ENCODE data around the gene TECPR2. TPM values are rescaled to one million over a fixed set of nuclear protein-coding genes. Genes with fewer than 3 reads are reported as not detected.

Gene TECPR2
- total and polyA plus RNA-seq, 2 of the 13 experiments (the other 11 are each of a cell fraction or from before 2014, with no cell fraction given): 3.5 to 5.7 TPM

DNA sequence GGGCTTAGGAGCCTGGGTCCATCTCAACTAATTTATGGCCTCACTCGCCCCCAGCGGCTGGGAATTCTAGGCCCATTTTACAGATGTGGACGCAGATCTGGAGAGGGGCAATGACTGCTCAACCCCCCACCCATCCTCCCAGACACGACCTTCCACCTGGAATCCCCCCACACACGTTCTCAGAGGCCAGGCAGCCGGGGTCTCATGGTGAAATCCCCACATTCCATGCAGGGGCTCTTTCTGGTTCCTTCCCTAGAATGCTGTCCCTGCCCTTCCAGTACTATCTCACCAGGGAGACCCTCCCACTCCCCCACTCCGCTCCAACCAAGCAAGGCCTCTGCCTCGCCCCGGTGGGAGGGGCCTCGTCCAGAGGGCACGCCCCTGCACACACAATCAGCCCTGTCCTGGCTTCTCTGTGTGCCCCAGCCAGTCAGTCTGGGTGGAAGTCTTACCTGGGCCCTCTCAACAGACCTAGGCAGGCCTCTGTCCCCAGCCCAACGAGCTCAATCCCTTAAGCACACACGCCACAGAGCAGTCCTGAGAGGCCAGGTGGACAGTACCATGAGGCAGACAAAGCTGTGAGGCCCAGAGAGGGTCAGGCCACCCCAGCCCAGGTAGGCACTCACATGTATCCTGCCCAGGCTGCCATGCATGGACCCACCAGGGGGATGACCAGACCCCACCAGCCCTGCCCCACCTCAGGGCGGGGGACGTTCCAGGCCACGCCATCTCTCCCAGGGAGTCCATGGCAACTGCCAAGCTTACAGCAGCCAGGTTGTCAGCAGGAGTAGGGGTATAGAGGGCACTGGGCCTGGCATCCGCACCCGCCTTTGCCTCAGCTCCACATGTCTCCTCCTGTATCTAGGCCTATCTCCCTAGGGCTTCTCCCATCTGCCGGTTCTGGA lies 148.1 kb downstream of the TECPR2 start (continued):
- TF ChIP-seq KDM2A (CRISPR knock-in tag; IDR thresholded peaks at IDR 0.05; ENCODE audit: borderline replicate concordance, low read depth) (no peak), ZNF343 (CRISPR knock-in tag; IDR thresholded peaks at IDR 0.05) (no peak; the same call in 1 of the 2 replicates), HDAC2 (CRISPR knock-in tag; IDR thresholded peaks at IDR 0.05) (no peak), NFE2L2 (IDR thresholded peaks at IDR 0.05; ENCODE audit: low read length) (no peak), ZNF124 (CRISPR knock-in tag; IDR thresholded peaks at IDR 0.05) (no peak), ATM (IDR thresholded peaks at IDR 0.05; ENCODE audit: borderline replicate concordance) (no peak), CEBPG (CRISPR knock-in tag; IDR thresholded peaks at IDR 0.05) (no peak), MEF2D (CRISPR knock-in tag; IDR thresholded peaks at IDR 0.05) (no peak; the same call in 1 of the 2 replicates), ZNF441 (CRISPR knock-in tag; IDR thresholded peaks at IDR 0.05; ENCODE audit: borderline replicate concordance) (peak; percentile 53; the same call in 1 of the 2 replicates), ZNF558 (CRISPR knock-in tag; IDR thresholded peaks at IDR 0.05; ENCODE audit: borderline replicate concordance) (no peak; the same call in 1 of the 2 replicates), CEBPB (IDR thresholded peaks at IDR 0.05; ENCODE audit: borderline replicate concordance, low read depth, low read length) (no peak), TP53 (CRISPR knock-in tag; conservative IDR thresholded peaks at IDR 0.05) (no peak), ZNF773 (CRISPR knock-in tag; IDR thresholded peaks at IDR 0.05; ENCODE audit: borderline replicate concordance) (no peak), NFYC (CRISPR knock-in tag; IDR thresholded peaks at IDR 0.05) (no peak), KDM4B (CRISPR knock-in tag; IDR thresholded peaks at IDR 0.05) (no peak), CENPX (CRISPR knock-in tag; IDR thresholded peaks at IDR 0.05) (no peak), TARDBP (CRISPR knock-in tag; IDR thresholded peaks at IDR 0.05) (0 out of 2 replicates have a peak, but pooled peaks have one; percentile 40), HIVEP1 (CRISPR knock-in tag; IDR thresholded peaks at IDR 0.05) (no peak), ZNF143 (CRISPR knock-in tag; IDR thresholded peaks at IDR 0.05) (no peak), ZNF703 (CRISPR knock-in tag; IDR thresholded peaks at IDR 0.05; ENCODE audit: borderline replicate concordance) (no peak), ZNF446 (CRISPR knock-in tag; IDR thresholded peaks at IDR 0.05) (no peak), MXI1 (IDR thresholded peaks at IDR 0.05; ENCODE audit: borderline replicate concordance, low read depth, low read length) (no peak; the same call in 2 of the 3 replicates), ZNF20 (CRISPR knock-in tag; IDR thresholded peaks at IDR 0.05) (no peak), GZF1 (CRISPR knock-in tag; IDR thresholded peaks at IDR 0.05) (no peak), ZNF788 (CRISPR knock-in tag; IDR thresholded peaks at IDR 0.05; ENCODE audit: borderline replicate concordance) (0 out of 2 replicates have a peak, but pooled peaks have one; percentile 1), ZNF766 (CRISPR knock-in tag; IDR thresholded peaks at IDR 0.05; ENCODE audit: borderline replicate concordance) (no peak)
- TF ChIP-seq, protein P1, sequence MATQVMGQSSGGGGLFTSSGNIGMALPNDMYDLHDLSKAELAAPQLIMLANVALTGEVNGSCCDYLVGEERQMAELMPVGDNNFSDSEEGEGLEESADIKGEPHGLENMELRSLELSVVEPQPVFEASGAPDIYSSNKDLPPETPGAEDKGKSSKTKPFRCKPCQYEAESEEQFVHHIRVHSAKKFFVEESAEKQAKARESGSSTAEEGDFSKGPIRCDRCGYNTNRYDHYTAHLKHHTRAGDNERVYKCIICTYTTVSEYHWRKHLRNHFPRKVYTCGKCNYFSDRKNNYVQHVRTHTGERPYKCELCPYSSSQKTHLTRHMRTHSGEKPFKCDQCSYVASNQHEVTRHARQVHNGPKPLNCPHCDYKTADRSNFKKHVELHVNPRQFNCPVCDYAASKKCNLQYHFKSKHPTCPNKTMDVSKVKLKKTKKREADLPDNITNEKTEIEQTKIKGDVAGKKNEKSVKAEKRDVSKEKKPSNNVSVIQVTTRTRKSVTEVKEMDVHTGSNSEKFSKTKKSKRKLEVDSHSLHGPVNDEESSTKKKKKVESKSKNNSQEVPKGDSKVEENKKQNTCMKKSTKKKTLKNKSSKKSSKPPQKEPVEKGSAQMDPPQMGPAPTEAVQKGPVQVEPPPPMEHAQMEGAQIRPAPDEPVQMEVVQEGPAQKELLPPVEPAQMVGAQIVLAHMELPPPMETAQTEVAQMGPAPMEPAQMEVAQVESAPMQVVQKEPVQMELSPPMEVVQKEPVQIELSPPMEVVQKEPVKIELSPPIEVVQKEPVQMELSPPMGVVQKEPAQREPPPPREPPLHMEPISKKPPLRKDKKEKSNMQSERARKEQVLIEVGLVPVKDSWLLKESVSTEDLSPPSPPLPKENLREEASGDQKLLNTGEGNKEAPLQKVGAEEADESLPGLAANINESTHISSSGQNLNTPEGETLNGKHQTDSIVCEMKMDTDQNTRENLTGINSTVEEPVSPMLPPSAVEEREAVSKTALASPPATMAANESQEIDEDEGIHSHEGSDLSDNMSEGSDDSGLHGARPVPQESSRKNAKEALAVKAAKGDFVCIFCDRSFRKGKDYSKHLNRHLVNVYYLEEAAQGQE (IDR thresholded peaks at IDR 0.05; ENCODE audit: borderline replicate concordance in 1 of 2, low read depth in 1 of 2, low read length in 2 of 2): no peak
- TF ChIP-seq, protein P2, sequence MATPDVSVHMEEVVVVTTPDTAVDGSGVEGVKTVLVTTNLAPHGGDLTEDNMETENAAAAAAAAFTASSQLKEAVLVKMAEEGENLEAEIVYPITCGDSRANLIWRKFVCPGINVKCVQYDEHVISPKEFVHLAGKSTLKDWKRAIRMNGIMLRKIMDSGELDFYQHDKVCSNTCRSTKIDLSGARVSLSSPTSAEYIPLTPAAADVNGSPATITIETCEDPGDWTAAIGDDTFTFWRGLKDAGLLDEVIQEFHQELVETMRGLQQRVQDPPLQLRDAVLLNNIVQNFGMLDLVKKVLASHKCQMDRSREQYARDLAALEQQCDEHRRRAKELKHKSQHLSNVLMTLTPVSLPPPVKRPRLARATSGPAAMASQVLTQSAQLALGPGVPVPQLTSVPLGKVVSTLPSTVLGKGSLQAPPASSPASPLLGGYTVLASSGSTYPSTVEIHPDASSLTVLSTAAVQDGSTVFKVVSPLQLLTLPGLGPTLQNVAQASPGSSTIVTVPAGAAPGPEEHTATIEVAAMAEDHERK (CRISPR knock-in tag; IDR thresholded peaks at IDR 0.05; ENCODE audit: low read depth): no peak
